Left colon (tissue), 2 donors: Measurements from ENCODE around the gene AP1G2. TPM values are rescaled to one million over a fixed set of nuclear protein-coding genes. Genes with fewer than 3 reads are reported as not detected.
"Not testable (repeated sequence)": the region's sequence is repeated elsewhere in the genome, so short reads cannot be mapped to it uniquely, and the experiment has no call there.

ENCODE experiments used
- ATAC-seq: fragments of 200-7000 bp; cut with Tn5 transposase; one replicate; pipeline ENCODE4 v1.9.1; 2020; ENCODE audit warnings: mild to moderate bottlenecking, moderate library complexity
- DNase-seq, 2 donors: peaks; one replicate each; pipeline ENCODE4 v3.0.0-alpha.2; 2020
- intact Hi-C, 2 donors: fragments of 100-400 bp; cut with DNase I in 1 of 2; cut with micrococcal nuclease in 1 of 2; formaldehyde crosslinking; loops; one replicate each; pipeline versions ENCODE4 v1.11.2 to v1.14.0; 2022; cut with DNase I, micrococcal nuclease
- total RNA-seq, 2 donors: library from RNA; stranded (reverse); fragmentation: NEBNext Ultra II Directional; extraction: Animal tissue kit (Norgen Biotek cat#: 25700); gene quantifications; one replicate each; pipeline ENCODE4 v1.2.1, GENCODE V29; 2021
- donor health status: DM: no; HTN: no; CAD: no.
- donor health status: DM: yes; HTN: yes; CAD: no.

AP1G2 gene
- total RNA-seq, 2 donors from 2014 or later: 159 to 174 TPM

DNA sequence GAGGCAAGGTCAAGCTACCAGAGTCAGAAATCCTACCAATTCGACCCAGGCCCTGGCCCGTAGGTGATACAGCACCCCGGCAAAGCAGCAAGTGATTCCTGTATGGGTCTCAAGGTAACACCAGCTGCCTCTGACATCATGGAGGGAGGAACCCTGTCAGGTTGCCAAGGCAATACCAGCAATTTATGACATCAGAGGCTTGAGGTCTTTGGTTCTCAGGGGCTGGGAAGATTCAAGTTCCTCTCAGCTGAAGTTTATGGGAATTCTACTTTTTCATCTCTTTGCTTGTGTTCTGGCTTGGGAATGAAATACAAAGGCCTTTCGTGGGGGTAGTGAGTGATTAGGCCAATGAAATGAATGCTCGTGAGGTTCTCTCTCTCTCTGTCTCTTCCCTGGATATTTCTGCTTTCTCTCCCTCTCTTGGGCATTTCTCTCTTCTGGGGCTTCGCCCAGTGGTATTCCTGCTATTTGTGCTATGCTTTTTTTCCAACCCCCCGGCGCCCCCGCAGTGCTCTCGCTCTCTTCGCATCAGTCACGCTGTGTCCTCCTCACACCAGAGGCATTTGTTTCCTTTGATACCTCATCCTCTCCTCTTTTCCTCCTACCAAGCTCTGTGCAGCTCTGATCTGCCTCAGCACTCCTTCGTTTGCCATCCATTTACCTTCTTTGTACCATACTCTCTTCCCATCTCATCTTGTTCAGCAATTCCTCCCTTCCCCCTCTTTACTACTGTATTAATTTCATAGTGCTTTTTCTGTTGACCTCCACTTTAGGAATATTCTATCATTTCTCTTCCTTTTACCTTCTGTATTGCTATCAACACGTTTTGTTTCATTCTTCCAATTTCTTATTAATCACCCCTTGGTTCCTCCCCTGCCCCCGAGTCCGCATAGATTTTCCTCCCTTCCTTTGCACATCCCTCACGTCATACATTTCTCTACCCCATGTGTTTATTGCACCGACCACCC is 19.0 kb downstream of the AP1G2 start:
- DNase-seq: no peak
- intact Hi-C loops: no loop called here
- ATAC-seq: no peak

DNA sequence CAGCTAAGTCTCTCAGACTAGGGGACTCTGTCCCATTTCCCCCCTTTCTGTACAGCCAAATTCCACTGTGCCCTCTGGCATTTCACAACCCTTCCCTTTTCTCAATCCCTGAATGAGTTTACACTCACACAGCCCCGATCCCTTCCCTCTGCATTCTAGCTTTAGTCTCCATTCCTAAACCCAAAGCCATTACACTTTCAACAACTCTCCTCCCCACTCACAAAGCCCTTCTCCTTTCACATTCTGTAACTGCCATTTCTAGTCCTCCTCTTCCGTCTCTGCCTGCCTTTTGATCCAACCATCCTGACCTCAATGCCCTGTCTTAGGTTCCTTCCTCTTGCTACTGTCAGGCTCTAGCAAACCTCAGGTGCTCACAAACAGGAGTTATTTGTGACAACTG is 19.7 kb downstream of the AP1G2 start:
- intact Hi-C loops: no loop called here
- DNase-seq: no peak
- no peak for ATAC-seq

DNA sequence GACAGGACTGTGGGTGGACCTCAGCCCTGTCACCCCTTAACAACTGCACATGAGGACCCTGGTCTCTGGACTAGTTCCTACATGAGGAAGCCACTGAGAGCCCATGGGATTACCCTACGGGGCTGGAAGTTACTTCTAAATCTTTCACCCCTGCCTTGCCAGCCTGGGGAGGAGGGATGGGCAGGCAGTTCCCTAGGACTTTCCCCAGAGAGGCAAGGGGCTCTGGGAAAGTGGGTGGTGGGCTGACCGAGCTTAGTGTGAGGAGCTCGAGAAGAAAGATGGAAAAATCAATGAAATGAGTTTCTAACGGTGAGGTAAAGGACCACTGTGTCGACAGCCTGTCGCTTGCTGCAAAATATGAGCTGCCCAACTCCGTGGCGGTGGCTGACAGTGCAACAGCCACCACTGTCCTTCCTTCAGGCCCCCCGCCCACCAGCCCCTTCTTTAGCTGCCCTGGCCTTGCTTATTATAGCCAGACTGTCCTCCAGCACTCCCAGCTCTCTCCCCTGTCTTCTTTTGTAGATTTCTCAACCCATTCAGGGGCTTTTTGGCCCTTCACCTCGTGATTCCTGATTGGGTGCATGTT is 21.0 kb downstream of the AP1G2 start:
- ATAC-seq (no peak), DNase-seq (no peak)
- intact Hi-C loops: no loop called here

- ATAC-seq: no peak
- no peak for DNase-seq
- intact Hi-C loops: no loop called here
Measured at GRCh38 chr14:23545740-23546365, 21.7 kb downstream of the AP1G2 start.

- DNase-seq (peak in 1 of 2 donors; percentile 75), ATAC-seq (peak; percentile 92)
- intact Hi-C loops: no loop called here
Measured at GRCh38 chr14:23544511-23545447, 22.8 kb downstream of the AP1G2 start.

DNA sequence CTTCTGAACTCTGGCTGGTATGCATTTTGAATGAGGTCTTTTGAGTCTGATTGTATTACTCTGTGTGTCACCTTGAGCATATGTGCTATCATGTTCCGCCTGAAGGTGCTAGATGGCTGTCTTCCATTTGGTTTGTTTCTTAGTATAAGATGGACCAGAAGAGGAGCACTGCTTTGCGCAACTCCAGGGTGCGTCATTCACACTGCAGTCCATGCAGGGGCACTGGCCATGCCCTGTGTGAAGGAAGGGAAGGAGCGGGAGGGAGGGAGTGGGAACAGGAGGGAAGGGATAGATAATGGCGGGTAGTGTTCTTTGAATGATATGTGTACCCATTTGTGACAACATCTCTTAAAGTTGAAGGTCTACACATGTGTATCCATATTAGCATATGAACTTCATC is 24.2 kb downstream of the AP1G2 start:
- no peak for DNase-seq
- ATAC-seq: no peak
- intact Hi-C loops: no loop called here

- intact Hi-C loops: no loop called here
- no peak for ATAC-seq
- DNase-seq: no peak
Measured at GRCh38 chr14:23542261-23542660, 25.3 kb downstream of the AP1G2 start.

- ATAC-seq: no peak
- DNase-seq: no peak
- intact Hi-C loops: no loop called here
Measured at GRCh38 chr14:23540141-23540469, 27.5 kb downstream of the AP1G2 start.

DNA sequence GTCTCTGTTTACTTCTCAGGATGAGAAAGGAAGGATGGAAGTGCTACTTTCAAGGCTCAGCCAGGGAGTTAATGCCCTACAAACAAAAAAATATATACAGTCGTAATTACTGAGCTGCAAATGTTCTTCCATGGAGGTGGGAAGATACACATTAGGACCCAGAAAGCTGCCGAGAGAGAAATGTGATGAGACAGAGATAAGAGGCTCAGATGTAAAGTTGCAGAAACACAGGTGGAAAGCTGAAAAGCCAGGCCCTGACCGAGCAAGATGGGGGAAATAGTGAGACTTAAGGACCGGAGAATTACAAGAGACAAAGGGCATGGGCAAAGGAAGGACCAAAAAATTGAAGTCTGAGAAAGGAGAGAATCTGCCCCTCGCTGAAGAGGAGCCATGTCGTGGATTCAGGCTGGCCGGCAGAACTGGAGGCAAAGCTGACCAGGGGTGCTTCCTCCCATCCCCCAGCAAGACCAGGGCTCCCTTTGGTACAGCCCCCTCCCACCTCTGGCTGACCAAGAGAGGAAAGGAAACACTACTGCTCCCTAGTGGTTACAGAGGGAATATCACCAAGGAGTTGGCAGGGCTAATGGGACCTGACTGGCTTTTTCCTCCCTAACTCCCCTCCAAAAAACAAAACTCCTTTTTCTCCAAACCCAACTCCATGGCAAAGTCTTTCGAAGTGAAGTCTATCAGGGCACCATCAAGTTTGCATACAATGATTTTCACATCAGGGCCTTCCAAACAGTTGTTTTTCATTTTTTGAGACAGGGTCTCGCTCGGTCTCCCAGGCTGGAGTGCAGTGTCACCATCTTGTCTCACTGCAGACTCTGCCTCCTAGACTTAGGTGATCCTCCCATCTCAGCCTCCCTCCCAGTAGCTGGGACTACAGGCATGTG is 28.1 kb downstream of the AP1G2 start:
- ATAC-seq: peak; percentile 56
- DNase-seq: no peak
- intact Hi-C loops: no loop called here

DNA sequence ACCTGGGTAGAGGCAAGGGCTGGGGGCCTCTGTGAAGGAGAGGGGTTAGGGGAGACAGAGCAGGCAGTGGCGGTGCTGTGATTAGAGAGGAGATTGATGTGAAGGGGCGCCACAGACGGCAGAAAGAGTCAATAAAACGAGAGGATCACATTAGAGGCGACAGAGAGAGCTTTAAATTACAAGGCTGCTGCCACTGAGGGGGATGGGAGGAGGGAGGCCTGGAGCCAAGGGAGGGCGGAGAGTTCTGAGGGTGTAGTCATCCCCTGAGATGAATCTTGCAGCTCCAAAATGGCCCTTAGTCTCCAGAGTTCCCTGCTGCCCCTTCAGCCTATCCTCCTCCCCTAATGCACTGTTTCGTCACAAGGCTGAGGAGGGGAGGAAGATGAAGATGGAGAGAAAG is 28.8 kb downstream of the AP1G2 start:
- DNase-seq: no peak
- ATAC-seq: no peak
- intact Hi-C loops: no loop called here

DNA sequence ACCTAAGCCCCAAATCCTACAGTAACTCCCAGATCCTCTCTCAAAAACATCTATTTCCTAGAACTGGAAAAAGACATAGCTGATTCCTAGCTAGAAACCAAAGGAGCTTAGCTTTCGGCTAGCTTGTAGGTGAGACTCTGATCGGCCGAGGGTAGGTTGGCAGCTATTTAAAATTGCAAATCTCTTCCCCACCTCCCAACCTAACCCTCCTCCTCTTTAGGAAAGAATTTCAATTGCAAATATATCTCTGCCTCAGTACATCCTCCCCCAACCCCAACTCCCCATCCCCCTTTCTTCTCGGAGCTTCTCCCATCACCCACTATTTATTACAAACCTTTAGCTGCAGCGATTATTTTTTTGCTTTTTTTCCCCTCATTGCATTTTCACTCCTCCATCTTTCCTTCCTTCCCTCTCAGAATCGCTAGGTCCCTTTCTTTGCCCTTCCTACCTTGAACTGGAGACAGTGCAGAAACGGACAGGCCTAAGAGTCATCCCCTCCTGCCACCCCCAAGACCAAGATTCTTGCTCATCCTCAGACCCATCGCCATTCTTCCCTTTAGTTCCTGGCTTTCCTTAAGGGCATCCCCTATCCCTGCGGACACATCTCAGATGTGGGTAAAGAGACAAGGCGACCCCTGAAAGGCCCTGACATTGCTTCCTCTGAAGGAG is 29.4 kb downstream of the AP1G2 start:
- intact Hi-C loops: no loop called here
- no peak for ATAC-seq
- no peak for DNase-seq

DNA sequence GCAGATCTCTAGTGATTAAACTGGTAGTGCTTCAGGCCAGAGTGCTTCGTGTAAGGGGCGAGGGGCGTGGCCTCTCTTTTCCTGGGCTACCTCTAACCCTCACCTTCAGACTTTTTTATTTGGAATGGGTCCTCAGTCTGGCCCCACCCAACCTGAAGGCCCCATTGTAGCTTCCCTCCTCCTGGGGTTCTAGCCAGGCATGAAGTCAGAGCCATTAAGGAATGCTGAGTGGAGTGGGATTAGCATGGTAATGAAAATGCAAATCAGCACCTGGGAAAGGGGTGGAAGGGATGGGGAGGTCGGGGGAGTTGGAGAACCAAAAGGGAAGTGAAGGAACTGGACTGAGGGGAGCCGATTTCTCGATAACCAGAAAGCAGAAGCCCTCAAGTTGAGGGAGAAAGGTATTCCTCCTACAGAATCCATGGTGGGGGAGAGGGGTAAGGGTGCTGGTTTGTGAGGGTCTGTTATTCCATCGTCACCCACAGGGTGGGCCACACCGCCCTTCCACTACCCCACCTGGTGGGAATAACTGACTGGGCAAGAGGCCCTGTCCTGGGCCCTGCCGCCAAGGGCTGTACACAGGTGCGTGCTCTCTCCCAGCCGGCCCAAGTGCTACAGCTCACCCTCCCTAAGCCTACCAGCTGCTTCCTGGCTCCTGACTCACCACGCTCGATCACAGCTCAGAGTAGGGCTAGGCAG is 30.1 kb downstream of the AP1G2 start:
- ATAC-seq (no peak), DNase-seq (no peak)
- intact Hi-C loops: no loop called here

DNA sequence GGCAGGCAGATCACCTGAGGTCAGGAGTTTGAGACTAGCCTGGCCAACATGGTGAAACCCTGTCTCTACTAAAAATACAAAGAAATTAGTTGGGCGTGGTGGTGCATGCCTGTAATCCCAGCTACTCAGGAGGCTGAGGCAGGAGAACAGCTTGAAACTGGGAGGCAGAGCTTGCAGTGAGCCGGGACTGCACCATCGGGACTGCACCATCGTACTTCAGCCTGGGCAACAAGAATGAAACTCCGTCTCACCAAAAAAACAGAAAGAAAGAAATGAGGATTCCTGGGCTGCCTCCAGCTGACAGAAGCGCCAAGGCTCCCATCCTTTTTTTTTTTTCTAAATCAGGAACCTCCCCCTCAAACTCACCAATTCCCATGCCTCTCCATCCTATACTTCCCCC is 30.7 kb downstream of the AP1G2 start:
- ATAC-seq, DNase-seq, intact Hi-C loops: not testable (repeated sequence)

GRCh38 chr14:23536494-23536893 is 31.1 kb downstream of the AP1G2 start:
- DNase-seq: no peak
- ATAC-seq: no peak
- intact Hi-C loops: no loop called here

DNA sequence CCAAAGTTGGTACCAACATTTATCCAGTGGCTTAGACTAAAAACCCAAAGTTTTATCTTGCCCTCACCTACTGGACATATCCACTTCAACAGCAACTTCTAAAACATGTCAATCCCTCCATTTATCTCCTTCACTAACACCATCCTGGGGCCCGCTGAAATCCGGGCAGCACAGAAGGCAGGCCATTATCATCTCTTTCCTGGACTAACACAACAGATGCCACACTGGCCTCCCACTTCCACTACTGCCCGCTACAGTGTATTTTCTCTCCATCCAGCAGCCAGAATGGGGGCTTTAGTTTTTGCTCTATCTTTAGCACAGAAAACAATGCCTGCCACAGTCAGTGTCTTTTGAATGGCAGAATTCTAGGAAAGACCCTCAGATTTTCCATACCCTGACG is 31.6 kb downstream of the AP1G2 start:
- DNase-seq (no peak), ATAC-seq (no peak)
- intact Hi-C loops: no loop called here

DNA sequence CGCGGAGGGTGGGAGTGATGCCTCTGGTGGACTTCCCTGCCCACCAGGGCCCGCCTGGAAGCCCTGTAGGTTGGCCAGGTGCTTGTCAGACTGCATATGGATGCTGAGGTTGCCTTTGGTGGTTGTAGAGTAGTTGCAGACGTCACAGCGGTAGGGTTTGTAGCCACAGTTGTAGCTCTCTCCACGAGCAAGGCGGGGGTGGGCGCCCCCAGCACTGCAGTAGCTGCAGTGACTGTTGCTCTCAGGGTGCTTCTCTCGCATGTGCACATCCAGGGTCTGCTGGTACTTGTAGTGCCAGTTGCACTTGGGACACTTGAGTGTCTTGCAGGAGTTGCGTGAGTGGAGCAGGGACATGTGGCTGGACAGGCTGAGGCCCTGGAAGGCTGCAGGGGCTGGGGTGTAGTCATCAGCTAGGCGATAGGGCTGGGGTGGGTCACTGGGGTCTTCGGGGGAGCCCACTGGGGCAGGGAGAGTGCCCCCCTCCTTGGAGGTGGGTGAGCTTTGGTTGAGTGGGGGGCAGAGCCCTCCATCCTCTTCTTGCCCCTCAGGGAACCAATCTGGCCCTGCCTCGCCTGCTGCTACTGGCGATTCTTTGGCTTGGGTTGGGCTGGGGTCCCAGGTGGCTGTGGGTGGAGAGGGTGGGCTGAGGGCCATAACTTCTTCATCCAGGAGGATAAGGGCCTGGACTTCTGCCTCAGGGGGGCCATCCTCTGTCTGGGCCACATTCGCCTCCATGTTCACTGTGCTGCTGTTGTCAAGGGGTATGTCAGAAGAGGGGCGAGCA is 33.7 kb downstream of the AP1G2 start:
- ATAC-seq (no peak), DNase-seq (no peak)
- intact Hi-C loops: no loop called here
